ENCODE measurements around the gene REEP5. TPM values are rescaled to one million over a fixed set of nuclear protein-coding genes. Genes with fewer than 3 reads are reported as not detected.

The REEP5 gene
- total RNA-seq, result 63.2 and 74.2 TPM in 2 replicates

DNA sequence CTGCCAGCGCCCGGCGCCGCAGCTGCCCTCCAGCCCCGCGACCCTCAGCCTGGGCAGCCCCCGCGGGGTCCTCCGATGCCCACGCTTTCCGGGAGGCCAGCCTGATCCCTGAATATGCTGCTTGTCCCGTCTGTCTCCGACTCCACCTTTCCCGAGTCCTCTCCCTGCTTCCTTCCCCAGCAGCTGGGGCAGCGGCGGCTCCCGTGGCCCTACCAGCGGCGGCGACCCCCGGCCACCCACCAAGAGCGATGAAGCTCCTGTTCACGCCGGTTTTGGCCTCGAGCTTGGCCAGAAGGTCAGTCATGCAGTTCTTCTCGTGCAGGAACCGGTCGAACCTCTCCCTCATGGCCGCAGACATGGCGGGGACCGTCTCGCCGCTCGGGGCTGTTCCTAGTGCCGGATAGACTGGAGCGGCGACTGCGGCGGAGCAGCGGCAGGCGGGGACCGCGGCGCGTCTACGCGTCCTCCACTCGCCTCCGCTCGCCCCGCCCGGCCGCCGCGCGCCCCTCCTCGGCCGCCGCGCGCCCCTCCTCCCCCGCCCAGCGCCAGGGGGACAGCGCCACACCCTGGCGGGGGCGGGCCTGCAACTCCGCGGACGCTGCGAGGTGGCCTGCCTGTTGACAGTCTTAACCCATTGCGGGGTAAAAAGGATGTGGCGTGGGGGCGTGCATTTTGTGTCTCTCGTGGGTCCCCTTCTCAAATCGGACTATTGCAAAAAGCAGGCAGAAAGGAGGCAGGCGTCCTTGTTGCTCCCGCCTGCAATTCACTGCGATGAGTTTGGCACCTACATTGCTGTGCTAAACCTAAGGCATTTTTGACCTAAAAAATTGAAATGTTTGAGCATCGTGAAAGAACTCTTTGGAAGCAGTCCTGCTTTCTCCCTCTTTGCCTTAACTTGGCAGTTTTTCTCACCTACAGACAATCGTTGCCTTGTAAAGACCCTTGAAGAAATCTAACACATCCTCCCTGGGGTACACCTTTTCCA lies at the start of gene REEP5:
REEP5 (minus strand) TSS at position 395 of the 985 bp plus-strand sequence; CDS start at position 358, 37 bp downstream.

DNA sequence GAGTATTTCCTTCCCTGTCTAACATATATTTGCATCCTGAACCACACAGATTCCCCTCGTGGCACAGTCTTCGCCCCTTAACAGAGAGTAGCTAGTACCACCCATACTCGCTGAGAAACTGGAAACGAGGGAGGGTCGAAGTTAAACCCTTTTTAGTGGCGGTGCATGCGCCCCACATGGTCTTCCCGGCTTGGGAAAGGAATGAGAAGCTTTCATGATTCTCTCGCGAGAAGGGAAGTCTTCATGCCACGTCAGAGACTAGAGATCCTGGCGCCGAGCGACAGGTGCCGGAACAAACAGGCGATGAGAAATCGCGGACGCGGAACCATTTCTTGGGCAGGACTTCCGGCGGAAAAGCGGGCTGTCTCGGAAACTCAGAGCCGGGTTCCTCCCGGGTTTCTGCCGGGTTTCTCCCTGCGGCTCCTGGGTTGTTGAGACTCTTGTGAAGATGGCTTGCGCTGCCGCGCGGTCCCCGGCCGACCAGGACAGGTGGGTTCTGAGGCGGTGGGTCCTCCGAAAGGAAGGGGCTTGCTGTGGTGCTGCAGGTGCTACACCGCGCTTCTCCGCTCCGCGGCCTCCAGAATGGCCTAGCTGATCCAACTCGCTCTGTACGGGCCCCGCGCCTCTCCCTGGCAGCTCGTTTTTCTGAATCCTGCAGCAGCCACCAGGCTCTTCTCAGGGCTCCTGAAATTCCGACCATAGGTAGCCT lies 60.9 kb downstream of the REEP5 start, which contains the start of gene SRP19:
SRP19 (plus strand) TSS at position 359 of the 709 bp plus-strand sequence; CDS start at position 449, 90 bp downstream.

Other genes starting within 250 kb of the REEP5 start
- gene APC, start 184.3 kb downstream of the REEP5 start, total RNA-seq, result 74.2 and 83.9 TPM in 2 replicates
- gene SRP19, start 60.9 kb downstream of the REEP5 start, total RNA-seq, result 39.0 and 39.9 TPM in 2 replicates
- gene DCP2, start 54.6 kb upstream of the REEP5 start, total RNA-seq, result 27.4 and 30.3 TPM in 2 replicates